Measurements from ENCODE around the gene TMEM150A.

DNA sequence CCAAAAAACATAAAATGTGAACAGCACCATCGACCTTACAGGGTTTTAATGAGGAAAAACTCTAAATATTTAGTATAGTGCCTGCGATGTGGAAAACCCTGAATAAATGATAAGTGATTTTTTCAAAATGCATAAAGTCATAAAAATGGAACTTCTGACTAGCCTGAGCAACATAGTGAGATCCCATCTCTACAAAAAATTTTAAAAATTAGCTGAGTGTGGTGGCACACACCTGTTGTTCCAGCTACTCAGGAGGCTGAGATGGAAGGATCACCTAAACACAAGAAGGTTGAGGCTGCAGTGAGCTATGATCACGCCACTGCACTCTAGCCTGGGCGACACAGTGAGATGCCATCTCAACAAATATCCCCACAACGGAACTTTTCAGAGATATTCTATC, 45.4 kb downstream of the TMEM150A start:
- no peak for TF ChIP-seq TAF1 (IDR thresholded peaks at IDR 0.05; ENCODE audit: low read depth)
- TF ChIP-seq, protein P1, sequence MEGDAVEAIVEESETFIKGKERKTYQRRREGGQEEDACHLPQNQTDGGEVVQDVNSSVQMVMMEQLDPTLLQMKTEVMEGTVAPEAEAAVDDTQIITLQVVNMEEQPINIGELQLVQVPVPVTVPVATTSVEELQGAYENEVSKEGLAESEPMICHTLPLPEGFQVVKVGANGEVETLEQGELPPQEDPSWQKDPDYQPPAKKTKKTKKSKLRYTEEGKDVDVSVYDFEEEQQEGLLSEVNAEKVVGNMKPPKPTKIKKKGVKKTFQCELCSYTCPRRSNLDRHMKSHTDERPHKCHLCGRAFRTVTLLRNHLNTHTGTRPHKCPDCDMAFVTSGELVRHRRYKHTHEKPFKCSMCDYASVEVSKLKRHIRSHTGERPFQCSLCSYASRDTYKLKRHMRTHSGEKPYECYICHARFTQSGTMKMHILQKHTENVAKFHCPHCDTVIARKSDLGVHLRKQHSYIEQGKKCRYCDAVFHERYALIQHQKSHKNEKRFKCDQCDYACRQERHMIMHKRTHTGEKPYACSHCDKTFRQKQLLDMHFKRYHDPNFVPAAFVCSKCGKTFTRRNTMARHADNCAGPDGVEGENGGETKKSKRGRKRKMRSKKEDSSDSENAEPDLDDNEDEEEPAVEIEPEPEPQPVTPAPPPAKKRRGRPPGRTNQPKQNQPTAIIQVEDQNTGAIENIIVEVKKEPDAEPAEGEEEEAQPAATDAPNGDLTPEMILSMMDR (IDR thresholded peaks at IDR 0.05; ENCODE audit: poor library complexity, severe bottlenecking) = no peak
- TF ChIP-seq RAD21 (conservative IDR thresholded peaks at IDR 0.05) = no peak
- TF ChIP-seq, protein P2, sequence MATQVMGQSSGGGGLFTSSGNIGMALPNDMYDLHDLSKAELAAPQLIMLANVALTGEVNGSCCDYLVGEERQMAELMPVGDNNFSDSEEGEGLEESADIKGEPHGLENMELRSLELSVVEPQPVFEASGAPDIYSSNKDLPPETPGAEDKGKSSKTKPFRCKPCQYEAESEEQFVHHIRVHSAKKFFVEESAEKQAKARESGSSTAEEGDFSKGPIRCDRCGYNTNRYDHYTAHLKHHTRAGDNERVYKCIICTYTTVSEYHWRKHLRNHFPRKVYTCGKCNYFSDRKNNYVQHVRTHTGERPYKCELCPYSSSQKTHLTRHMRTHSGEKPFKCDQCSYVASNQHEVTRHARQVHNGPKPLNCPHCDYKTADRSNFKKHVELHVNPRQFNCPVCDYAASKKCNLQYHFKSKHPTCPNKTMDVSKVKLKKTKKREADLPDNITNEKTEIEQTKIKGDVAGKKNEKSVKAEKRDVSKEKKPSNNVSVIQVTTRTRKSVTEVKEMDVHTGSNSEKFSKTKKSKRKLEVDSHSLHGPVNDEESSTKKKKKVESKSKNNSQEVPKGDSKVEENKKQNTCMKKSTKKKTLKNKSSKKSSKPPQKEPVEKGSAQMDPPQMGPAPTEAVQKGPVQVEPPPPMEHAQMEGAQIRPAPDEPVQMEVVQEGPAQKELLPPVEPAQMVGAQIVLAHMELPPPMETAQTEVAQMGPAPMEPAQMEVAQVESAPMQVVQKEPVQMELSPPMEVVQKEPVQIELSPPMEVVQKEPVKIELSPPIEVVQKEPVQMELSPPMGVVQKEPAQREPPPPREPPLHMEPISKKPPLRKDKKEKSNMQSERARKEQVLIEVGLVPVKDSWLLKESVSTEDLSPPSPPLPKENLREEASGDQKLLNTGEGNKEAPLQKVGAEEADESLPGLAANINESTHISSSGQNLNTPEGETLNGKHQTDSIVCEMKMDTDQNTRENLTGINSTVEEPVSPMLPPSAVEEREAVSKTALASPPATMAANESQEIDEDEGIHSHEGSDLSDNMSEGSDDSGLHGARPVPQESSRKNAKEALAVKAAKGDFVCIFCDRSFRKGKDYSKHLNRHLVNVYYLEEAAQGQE (IDR thresholded peaks at IDR 0.05; ENCODE audit: borderline replicate concordance) = no peak
